ENCODE data around the gene ASB15.

Gene ASB15

GRCh38 chr7:123656544-123657303, 55.1 kb downstream of the ASB15 start:
- TF ChIP-seq ZNF529 (tag by site-specific recombination; IDR thresholded peaks at IDR 0.05; ENCODE audit: insufficient replicate concordance) (no peak), ZBTB44 (tag by site-specific recombination; IDR thresholded peaks at IDR 0.05) (no peak), PRDM2 (tag by site-specific recombination; IDR thresholded peaks at IDR 0.05; ENCODE audit: borderline replicate concordance) (no peak), ZNF510 (tag by site-specific recombination; IDR thresholded peaks at IDR 0.05; ENCODE audit: insufficient replicate concordance) (no peak), ZNF768 (tag by site-specific recombination; IDR thresholded peaks at IDR 0.05) (no peak), ZNF677 (tag by site-specific recombination; IDR thresholded peaks at IDR 0.05) (no peak), REPIN1 (tag by site-specific recombination; IDR thresholded peaks at IDR 0.05; ENCODE audit: low read depth) (no peak), SP2 (tag by site-specific recombination; IDR thresholded peaks at IDR 0.05) (no peak), ZNF324 (tag by site-specific recombination; IDR thresholded peaks at IDR 0.05) (no peak), ZNF280D (tag by site-specific recombination; IDR thresholded peaks at IDR 0.05) (no peak), ZNF544 (tag by site-specific recombination; IDR thresholded peaks at IDR 0.05) (no peak), OVOL3 (tag by site-specific recombination; IDR thresholded peaks at IDR 0.05) (no peak), ZNF549 (tag by site-specific recombination; IDR thresholded peaks at IDR 0.05) (no peak), ZNF341 (tag by site-specific recombination; IDR thresholded peaks at IDR 0.05; ENCODE audit: low read depth) (no peak), SALL2 (tag by site-specific recombination; IDR thresholded peaks at IDR 0.05; ENCODE audit: borderline replicate concordance) (no peak), ZNF398 (tag by site-specific recombination; IDR thresholded peaks at IDR 0.05) (no peak), ZNF169 (tag by site-specific recombination; IDR thresholded peaks at IDR 0.05) (no peak), ZNF555 (tag by site-specific recombination; conservative IDR thresholded peaks at IDR 0.05) (no peak), ZNF639 (tag by site-specific recombination; IDR thresholded peaks at IDR 0.05) (no peak)
- Histone ChIP-seq H3K27ac (ENCODE audit: extremely low read depth, low read depth, low read length) (no peak overlapping the region), H3K4me3 (ENCODE audit: low read depth, low read length) (no peak overlapping the region), H3K36me3 (ENCODE audit: control insufficient read depth in 2 of 2, insufficient read depth in 1 of 2, low read length in 2 of 2) (no peaks in the 10 kb centered on the region), H3K4me1 (ENCODE audit: control insufficient read depth, insufficient read depth, low read length) (no peaks in the 10 kb centered on the region), H3K9me3 (ENCODE audit: control insufficient read depth, insufficient read depth, low read depth, low read length) (no peaks in the 10 kb centered on the region)
- ChIA-PET CTCF (interaction anchor here (0.5 to 0.7 kb wide), 2 partner anchors 22 to 297 kb away, joined by 3 to 4 read pairs; no protein-coding TSS in a partner anchor), POLR2A (interaction anchor here (0.6 kb wide), 1 partner anchor 182 kb away, joined by 4 read pairs; no protein-coding TSS in a partner anchor)

All from HEK293 (cell line).